GM19240 (cell line): ENCODE data around the gene C3orf18.
A peak's percentile ranks its signal among the peaks of the same experiment; 100 is the strongest.

Experiments used
- DNase-seq: peaks from one replicate; pipeline ENCODE4 v3.0.0; 2011; ENCODE audit warnings: low spot score; ENCODE audit not compliant: insufficient read length

C3orf18 gene

GRCh38 chr3:50603261-50604109, 35.9 kb upstream of the C3orf18 start:
- no peak for DNase-seq

GRCh38 chr3:50602595-50603191, 35.1 kb upstream of the C3orf18 start:
- DNase-seq = no peak

GRCh38 chr3:50600841-50601591, 33.5 kb upstream of the C3orf18 start:
- DNase-seq = no peak

GRCh38 chr3:50600141-50600753, 32.7 kb upstream of the C3orf18 start:
- DNase-seq = no peak

- no peak for DNase-seq
These were observed 32.2 kb upstream of the C3orf18 start for GRCh38 chr3:50599716-50600118.

GRCh38 chr3:50599115-50599715, 31.7 kb upstream of the C3orf18 start:
- DNase-seq = no peak

- DNase-seq = no peak
These were observed 26.8 kb upstream of the C3orf18 start for GRCh38 chr3:50594253-50594785.

GRCh38 chr3:50592568-50592967, 25.0 kb upstream of the C3orf18 start:
- no peak for DNase-seq

GRCh38 chr3:50591196-50591741, 23.7 kb upstream of the C3orf18 start:
- no peak for DNase-seq

- DNase-seq = no peak
These were observed 21.3 kb upstream of the C3orf18 start for GRCh38 chr3:50588759-50589433.

- DNase-seq = peak; percentile 50
These were observed 20.5 kb upstream of the C3orf18 start for GRCh38 chr3:50587806-50588758.

- DNase-seq = no peak
These were observed 19.8 kb upstream of the C3orf18 start for GRCh38 chr3:50587373-50587772.

GRCh38 chr3:50586763-50587070, 19.2 kb upstream of the C3orf18 start:
- DNase-seq = no peak

GRCh38 chr3:50585919-50586762, 18.6 kb upstream of the C3orf18 start:
- DNase-seq = no peak

- DNase-seq = no peak
These were observed 16.8 kb upstream of the C3orf18 start for GRCh38 chr3:50584391-50584790.

GRCh38 chr3:50583897-50584296, 16.4 kb upstream of the C3orf18 start:
- DNase-seq = no peak

- no peak for DNase-seq
These were observed 14.5 kb upstream of the C3orf18 start for GRCh38 chr3:50582083-50582482.

GRCh38 chr3:50581459-50581842, 13.9 kb upstream of the C3orf18 start:
- no peak for DNase-seq
